Activated gamma-delta T cell (primary cell): ENCODE results near the gene STX8.
"Not testable (repeated sequence)": the region's sequence is repeated elsewhere in the genome, so short reads cannot be mapped to it uniquely, and the experiment has no call there.

Experiments
- DNase-seq: peaks from one replicate; lab custom pipeline; 2025; lab: John Stamatoyannopoulos, UW

STX8 gene

DNA sequence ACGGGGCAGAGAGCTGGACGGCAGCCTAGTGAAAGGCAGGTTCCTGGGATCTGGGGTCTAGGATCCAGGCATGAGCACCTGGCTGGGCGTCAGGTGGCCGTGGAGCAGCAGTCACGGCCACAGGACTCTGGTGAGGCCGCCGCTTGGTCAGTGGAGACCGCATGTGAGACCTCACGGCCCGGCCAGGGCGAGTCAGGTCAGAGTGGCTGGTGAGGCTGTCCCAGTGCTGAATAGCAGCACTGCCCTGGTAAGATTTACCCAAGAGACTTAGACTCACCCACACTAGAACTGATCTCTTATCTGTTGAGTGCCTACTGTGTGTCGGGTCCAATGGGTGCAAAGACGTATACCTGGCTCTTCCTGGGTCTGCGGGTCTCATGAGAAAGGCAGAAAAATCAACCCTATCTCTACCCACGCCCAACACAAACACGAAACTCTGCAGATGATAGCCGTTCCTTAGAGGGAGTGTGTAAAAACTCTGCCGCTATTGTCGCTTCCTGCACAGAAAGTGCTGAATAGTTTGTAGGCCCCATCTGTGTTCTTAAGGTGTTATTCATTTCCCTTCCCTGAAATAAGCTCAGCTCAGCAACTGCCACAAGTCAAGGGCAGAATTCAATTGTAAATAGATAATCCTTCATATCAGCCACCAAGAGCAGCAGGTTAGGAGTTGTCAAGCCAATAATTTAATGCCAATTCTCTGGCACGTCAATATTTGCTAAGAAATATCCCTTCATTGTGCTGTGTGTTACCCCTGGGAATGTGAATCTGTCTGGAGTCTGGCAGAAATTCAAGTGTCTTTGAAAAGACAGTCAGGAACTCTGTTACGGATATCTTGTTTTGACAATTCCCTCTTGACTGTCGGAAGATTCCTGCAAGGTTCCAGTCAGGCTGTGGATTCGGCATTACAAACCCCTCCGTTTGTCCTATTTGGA is 314.3 kb downstream of the STX8 start:
- DNase-seq = no peak

DNA sequence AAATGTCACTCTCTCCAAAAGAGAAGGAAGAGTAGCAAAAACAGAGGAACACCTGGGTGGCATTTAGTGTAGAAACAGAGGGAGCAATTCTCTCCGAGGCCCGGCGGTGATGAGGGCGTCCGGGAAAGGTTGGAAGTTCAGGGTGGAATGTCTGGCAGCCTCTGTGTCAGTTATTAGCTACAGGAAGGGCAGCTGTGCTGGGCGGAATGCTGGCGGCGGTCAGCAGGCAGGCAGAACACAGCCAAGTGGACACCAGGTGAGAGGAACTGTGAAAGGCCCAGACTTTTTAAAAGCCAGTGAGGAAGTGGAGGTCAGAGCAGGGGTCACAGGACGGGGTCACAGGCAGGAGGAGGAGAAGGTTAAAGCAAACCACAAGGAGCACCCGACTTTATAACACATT is 316.2 kb downstream of the STX8 start:
- DNase-seq = no peak

DNA sequence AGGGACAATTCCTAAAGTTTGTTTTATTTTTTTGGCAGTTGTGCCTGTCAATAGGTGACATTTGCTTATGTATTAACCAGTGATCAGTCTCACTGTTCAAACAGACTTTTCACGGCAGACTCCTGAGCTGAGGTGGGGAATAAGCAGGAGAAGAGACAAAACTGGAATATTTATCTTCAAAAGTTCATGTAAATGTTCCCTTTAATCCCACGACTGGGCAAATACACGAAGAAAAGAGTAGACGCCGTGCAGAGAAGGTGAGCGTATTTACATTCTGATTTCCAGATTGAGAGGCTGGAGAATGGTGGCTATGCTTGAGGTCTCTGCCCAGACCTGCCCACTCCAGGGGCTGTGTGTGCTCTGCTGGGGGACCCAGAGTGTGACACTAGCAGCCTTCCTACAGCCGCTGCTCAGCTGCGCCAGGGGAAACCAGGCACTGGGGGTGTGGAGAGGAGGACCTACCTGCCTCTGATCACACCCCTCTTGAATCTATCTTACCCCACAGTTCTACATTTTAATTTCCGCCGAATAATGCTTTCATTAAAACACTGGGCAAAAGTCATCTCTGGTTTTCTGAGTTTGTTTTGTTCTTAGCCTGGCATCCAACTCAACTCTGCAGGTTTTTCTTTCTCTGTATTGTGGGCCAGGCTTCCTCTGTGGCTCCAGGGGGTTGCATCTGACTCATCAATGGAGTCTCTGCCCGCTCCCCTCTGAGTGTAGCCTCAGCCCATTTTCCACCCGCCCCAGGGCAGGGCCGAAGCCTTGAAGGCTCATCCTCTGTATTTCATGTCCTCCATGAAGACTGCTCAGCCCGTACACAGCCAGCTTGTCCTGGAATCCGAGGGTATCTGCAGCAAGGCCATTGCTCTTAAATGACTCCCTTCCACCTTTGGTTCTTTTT is 317.3 kb downstream of the STX8 start:
- DNase-seq = no peak

DNA sequence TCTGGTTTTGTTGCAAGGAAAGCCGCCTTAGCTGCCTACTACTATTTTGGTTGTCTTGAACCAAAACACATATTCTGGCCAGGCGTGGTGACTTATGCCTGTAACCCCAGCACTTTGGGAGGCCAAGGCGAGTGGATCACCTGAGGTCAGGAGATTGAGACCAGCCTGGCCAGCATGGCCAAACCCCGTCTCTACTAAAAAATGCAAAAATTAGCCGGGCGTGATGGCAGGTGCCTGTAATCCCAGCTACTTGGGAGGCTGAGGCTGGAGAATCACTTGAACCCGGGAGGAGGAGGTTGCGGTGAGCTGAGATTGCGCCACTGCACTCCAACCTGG is 318.0 kb downstream of the STX8 start:
- DNase-seq = not testable (repeated sequence)

GRCh38 chr17:9256751-9257629 is 318.6 kb downstream of the STX8 start:
- DNase-seq = no peak

DNA sequence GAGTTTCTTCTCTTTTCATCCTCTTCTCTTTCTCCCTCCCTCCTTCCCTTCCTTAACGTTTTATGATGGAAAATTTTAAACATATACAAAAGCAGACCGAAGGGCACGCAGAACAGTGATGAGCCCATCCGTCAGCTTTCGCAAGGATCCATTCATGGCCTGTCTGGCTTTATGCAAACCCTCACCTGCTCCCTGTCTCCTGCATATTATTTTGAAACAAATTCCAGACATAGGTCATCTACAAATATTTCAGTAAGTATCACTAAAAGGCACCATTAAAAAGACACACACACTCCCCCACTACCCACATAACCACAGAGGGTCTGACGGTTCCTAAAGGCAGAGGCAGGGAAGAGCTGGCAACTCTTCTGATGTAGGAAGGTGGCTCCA is 319.3 kb downstream of the STX8 start:
- DNase-seq = no peak

DNA sequence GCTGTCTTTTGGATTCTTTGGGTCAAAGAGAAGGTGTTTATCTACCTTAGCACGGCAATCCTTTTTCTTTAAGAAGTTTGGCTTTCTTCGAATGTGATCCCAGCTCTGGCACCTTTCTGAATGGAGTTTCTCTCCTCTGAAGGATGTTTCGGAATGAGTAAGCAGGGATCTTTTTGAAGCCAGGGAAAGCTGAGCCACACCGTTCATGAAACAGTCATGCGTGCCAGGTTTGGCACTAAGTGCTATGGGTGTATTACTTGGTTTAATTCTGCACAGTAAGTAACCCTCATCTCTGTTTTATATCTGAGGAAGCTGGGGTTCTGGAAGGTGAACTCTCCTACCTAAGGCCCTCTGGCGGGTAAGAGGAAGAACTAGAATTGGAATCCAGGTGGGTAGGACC is 319.8 kb downstream of the STX8 start:
- no peak for DNase-seq

GRCh38 chr17:9254841-9255240 is 320.8 kb downstream of the STX8 start:
- DNase-seq = no peak

DNA sequence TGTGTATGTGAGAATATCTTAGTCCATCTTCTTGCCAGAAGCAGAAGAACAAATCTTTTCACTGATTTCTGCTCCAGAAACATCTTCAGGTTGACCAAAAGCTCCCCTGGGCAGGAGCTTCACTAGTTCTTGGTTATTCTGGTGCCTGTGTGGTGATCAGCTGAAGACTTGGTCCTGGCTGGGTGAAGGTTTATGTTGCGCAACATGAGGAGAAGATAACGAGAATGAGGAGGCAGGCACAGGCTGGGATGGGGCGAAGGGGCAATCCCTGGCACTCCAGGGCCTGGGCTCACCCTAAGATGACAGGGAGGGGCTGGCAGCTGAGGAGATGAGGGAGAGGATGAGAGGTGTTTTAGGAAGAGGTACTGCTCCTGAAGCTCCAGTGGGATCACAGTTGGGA is 322.3 kb downstream of the STX8 start:
- no peak for DNase-seq

GRCh38 chr17:9251273-9251672 is 324.3 kb downstream of the STX8 start:
- no peak for DNase-seq

DNA sequence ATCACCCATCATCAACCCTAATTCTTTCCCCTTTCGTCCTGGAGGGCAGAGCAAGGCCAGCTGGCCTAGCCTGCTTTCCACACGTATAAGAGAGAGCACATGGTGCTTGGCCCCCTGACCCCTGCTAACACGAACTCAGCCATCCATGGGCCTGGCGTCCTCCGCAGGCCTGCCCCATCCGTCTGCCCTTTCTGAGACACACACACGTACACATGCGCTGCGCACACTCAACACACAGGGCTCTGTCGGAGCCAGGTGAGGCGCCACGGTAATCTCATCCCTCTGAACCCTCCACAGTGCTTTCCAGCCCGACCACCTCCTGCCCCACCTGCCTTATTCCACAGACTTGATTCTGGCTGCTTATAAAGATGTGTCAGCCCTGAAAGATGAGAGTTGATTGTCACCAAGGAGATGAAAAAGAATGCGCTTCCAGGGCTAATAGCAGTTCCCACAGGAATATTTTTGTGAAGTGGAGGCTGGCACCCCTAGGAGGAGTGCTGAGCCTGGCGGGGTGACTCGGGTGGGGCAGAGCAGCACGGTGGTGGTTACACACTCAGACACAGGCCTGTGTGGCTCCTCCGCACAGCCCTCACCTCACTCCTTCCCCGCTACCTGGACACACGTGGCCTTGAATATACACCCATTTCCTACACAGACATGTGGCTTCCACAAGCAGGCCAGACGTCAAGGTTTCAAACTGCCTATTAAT is 326.2 kb downstream of the STX8 start:
- no peak for DNase-seq

DNA sequence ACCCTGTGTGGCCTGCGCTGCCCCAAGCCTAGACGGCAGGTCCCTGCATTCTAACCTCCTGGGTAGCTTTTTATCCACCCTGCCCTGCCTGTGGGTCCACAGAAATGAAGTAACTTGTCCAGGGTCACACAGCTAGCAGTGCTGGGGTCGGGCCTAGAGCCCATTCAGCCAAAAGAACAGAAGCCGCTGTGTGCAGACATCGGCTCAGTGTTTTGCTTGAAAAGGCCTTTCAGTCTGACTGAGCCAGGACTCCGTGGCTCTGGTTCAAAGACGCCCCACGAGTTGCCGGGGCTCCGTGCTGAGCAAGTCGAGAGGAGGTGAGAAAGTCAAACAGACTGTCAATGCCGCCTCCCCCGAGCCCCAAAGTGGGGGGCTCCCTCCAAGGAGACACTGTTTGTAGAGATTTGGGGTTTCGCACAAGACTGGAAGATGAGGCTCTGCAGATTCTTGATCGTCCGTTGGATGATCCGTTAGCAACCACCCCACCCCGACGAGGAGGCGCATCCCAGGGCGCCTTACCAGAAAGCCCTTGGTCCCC is 328.1 kb downstream of the STX8 start:
- DNase-seq = no peak

- DNase-seq = no peak
Measured at GRCh38 chr17:9244066-9245052, 331.3 kb downstream of the STX8 start.

DNA sequence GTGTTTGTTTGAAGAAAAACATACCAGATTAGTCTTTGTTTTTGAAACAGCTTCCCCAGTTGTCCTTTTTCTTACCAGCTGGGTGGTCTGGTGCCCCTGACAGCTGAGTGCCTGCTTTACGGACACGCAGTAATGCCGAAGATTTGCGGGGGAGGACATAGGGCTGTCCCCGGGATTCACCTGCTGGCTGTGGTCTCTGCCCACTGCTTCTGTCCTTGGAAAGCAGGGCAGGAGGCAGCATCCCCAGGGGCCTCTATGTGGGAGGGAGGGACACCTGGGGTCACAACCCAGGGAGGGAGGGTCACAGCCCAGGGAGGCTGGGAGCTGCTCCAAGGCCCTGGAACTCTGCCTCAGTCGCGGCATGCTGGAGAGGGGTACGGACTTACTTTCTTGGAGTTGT is 332.6 kb downstream of the STX8 start:
- no peak for DNase-seq

DNA sequence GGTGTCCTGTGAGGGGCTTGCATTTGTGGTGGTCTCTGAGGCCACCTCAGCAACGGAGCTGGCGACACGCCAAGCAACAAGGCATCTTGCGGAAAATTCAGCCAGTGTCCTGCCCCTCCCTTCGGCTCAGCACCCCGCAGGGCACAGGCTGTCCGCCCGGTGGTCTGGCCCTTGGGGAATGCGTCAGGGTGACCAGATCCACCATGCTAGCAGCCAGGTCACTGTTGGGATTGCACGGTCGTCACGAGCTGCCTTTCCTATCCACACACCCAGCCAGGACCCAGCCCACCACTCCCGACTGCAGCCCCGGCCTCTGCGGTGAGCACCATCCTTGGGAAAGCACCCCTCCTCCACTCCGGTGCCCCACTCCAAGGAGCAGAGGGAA is 333.1 kb downstream of the STX8 start:
- no peak for DNase-seq

GRCh38 chr17:9241774-9242496 is 333.7 kb downstream of the STX8 start:
- DNase-seq = no peak

DNA sequence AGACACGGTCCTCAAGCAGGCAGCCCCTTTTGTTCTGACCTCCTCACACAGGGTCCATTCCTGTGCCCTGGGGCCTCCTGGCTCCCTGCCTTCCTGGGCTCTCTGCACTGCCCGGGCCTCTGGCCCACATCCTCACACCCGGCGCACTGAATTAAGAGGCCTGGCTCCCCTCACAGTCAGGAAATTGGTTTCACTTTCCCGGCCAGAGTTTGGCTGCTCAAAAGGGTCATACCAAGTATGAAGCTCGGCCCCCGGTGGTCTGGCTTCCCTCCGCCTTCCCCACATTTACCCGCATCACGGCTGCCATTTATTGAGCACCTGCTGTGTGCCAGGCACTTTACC is 334.3 kb downstream of the STX8 start:
- DNase-seq = no peak

DNA sequence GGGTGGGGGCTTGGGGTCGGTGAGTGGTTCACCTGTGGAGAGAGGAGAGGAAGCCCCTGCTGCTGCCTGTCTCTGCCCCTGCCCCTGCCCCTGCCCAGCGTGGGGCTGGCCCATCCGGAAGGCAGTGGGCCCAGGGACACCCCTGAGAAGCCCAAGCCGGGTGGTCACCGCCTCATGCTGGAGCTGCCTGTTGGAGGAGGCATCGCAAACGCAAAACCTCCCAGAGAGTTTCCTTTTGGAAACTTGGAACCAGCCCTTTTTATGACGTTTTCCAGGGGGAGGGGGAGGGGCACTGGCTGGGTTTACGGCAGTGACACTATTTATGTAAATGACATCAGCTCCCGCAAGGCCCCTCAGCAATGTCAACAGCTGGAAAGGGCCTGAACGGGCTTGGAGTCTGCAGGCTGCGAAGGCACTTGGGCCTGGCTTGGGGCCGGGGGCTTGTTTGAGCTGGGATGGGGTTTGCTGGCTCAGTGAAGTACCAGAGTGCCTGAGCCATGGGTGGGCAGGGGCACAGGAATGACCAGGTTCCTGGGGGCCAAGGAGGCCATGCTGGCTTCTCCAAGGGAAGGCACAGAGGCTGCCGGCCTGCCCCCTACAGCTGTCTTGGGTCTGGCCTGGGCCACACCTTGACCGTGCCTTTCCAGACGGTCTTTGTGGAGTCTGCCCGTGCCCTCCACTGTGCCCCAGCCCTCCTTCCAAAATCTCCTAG is 334.8 kb downstream of the STX8 start:
- DNase-seq = no peak
